HG02981 (cell line): ENCODE data around the gene SH3PXD2B.
"Not testable (repeated sequence)": the region's sequence is repeated elsewhere in the genome, so short reads cannot be mapped to it uniquely, and the experiment has no call there.

Experiments
- ATAC-seq: cut with Tn5 transposase; IDR thresholded peaks from one replicate; pipeline ENCODE4 v1.9.1; 2021; ENCODE audit warnings: mild to moderate bottlenecking, moderate library complexity; ENCODE audit not compliant: unreplicated experiment

Gene SH3PXD2B

DNA sequence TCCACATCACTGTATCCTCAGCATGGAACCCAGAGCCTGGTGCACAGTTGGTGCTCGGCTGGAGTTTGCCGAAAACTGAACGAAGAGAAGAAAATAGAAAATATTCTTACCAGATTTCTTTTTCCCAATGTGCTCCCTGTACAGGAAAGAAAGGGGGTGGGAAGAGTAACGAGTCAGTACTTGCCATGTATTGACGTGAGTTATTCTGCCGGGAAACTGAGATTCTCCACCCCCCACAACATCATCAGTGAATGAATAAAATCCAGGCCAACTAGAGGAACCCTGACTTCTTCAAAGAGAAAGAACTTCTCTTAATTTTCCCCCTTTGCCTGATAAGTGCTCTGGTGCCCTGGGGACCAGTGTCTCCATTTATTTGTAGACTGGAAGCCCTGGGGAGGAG, 80.6 kb downstream of the SH3PXD2B start:
- ATAC-seq, result no peak

DNA sequence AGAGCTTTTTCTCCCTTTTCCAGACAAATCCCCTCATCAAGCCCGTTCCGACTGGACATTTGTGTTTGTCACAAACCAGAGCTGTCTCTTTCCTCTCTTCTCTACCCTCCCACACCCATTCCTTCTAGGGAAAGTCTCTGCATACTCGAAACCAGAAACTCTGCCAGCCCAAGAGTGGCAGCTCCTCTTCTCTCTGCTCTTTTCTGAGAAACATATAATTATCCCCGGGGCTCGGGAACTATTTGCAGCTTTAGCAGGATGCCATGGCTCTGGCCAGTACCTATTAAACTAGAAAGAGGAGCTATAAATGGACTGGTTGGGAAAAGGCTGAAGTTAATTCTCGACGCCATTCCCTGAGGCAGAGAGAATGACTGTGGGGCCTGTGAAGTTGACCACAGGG, 82.6 kb downstream of the SH3PXD2B start:
- no peak for ATAC-seq

DNA sequence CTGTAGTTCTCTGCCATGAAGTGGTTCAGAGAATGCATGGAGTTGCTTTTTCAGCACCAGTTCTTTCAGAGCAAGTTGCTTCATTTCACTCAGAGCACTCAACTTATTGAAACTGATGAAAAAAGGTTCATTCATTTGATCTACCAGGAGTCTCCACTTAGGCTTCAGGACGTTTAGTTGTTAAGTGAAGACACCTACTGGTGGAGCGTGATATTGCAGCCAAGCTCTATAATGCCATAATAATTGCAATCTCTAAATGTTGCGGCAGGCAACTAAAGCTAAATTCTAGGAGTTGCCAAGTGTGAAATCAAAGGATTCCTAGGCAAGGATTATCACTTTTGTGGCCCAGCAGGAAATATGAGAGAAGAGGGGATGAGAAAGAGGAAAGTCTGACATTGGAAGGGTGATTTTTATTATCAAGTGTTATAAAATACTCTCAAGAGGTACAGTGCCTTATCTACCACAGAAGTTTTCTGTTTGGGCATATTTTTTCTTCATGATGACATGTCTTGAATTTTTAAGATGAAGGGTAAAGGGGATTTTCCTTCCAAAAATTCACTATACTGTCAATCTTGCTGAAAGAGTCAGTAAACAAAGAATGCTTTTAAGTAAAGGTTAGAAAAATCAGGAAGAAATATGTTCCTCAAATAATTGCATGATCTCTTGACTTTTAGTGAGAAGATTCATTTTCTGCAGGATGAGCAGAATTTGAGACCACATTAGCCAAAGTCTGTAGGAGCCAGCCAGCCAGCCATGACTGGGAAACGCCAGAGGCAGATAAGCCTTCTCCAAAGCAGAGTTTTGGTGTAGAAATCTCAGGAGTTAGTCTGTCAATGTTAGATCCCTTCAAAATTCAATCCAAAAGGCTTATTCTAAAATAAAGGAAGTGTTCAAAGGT, 83.4 kb downstream of the SH3PXD2B start:
- ATAC-seq, result no peak

DNA sequence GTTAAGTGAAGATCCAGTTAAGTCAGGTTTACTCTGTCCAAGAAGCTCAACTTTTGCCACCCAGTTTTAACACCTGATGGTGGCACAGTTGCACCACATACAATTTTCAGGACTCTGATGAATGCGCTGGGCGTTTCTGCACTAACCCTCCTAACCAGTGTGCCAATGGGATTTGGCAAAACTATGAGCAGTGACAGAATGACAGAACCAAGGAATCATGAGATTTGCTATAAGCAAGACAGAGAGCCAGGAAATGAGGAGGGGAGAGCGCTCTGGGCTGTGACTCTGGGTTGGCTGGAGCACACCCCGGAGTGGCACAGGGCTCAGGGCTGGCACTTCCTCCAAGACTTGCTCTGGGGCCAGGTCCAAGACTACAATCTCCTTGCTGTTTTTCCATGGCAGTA, 84.1 kb downstream of the SH3PXD2B start:
- ATAC-seq, result no peak

DNA sequence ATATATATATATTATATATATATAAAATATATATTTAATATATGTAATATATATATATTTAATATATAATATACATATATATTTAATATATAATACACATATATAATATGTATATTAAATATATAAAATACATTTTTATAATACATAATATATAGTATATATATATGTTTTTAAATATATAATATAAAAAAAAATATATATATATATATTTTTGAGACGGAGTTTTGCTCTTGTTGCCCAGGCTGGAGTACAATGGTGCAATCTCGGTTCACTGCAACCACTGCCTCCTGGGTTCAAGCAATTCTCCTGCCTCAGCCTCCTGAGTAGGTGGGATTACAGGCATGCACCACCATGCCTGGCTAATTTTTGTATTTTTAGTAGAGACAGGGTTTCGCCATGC, 85.6 kb downstream of the SH3PXD2B start:
- ATAC-seq, result not testable (repeated sequence)

DNA sequence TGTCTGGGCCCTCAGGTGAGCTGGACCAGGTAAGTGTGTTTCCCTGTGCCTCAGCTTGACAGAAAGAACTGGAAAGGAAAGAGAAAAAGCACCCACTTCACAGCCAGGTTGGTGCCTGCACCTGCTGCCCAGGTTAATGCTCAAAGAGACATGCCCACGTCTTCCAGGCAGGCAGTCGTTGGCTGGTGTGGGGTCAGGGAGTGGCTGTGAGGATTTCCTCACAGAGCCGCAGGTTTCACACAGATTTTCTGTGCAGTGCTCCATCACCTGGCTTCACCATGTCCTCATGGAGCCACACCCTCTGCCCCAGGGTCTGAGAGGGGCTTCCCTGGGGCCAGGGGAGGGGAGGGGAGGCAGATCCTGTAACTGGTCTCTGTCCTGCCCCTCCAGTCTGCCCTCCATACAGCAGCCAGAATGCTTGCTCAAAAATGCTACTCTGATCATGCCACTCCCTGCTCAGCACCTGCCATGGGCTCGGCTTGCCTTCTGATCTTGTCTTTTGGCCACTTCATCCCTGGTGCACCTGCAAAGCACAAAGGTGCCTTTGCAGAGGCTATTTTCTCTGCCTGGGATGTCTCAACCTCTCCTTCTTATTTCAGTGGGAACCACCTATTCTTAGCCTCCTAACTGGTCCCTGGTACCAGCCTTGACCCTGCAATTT, 88.2 kb downstream of the SH3PXD2B start:
- no peak for ATAC-seq

DNA sequence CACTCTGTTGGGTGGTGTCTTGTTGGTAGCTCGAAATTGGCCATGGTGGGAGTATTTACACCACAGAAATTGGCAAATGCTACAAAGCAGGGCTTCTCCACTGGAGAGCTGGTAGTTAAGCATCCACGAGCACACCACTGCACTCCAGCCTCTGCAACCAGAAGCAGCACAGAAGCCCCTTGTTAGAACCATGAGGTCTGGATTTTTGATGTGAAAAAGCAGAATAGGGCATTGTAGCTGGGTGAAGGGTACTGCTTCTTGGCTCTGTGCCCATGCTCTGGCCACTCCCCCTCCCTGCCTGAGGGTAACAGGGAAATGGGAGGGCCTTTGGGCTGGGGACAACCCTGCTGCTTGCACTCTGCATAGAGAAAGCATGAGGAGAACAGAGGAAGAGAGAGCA, 89.6 kb downstream of the SH3PXD2B start:
- no peak for ATAC-seq

DNA sequence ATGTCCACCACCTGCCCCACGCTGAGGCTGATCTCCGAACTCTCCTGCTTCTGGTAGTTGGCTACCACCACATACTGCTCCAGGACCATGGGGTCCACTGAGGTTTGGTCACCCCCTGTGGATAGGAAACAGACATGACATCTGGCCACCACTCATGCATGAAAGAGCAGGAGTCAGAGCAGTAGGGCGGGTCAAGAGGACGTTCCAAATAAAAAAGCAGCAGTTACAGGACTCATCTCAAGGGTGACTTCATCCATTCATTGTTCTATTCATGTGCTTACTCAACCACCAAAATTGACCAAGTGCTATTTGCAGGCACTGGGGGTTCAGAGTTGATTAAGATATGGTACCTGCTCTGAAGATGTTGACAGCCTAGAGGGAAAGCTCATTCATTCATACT, 91.6 kb downstream of the SH3PXD2B start:
- ATAC-seq, result no peak

DNA sequence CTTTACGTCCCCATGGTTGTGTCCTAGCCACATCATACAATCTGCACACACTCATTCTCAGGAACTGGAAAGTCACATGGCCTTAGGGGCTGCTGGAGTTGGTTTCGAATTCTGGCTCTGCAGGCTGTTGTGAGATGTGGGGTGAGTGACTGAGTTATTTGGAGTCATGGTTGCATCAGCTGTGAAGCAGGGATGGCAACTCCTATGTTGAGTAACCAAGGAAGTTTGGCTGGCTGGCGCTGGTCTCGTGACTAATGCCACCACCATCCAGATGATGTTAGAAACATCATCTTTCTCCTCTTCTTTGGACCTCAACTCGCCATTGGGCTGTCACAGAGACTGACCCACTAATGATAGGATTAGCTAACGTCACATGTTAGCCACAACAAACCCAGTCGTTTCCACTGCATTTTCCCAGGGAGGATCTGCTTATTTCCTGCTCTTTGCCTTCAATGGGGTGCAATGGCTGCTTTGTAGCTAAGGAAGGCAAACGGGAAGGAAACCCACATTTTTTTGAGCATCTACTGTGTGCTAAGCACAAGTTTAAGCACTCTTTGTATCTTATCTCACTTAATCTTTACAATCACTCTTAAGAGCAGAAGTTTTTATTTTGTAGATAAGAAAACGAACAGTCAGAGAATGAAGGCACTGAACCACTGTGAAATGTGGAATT, 92.6 kb downstream of the SH3PXD2B start:
- no peak for ATAC-seq

DNA sequence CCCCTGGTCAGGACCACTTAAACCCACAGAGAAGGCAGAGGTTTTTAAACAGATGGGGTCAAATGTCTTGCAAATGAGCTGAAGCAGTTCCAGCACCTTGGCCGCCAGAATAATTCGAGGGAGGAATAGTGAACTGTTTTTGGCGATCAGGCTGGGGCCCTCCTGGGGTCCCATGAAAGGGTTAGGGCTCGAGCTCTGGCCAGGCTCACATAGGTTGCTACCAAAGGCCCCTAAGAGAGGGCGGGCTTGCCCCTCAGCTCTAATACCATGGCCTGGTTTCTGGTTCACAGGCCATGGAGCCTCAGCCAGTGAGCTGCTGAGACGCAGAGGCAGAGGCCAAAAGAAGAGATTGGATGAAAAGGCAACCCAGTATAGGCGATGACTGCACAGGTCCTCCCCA, 96.0 kb downstream of the SH3PXD2B start:
- no peak for ATAC-seq

DNA sequence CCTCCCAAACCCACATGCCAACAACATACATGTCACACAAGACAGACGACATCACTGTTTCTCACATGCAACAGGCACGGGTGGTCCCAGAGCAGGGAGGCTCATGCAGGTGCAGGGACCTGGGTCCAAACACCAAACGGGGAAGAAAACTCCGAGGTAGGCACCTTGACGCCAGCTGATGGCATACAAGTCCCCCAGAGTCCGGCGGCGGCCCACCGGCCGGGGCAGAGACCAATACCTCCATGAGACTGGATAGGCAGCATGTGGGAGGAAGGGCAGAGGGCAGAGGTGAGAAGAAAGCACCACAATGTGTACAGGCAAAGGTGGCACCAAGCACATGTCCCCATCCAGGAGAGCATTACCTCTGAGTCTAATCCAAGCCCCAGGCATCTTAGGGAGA, 97.8 kb downstream of the SH3PXD2B start:
- ATAC-seq, result no peak

DNA sequence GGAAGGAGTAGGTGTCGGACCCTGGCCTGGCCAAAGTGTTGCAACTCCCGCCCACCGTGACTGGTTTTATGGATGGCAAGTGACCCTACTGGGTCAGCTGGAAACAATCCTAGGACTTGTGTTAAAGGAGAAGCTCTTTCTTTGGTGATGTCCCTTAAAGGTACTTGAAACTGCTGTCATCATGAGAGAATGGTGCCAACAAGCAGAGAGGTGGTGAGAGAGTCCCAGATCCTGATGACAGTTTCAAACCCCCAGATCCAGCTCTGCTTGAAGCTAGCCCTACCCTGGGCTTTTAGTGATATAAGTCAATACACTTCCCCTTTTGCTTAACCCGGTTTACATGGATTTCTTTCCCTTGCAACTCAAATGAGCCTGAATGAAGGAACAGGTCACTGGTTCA, 98.3 kb downstream of the SH3PXD2B start:
- ATAC-seq, result no peak

DNA sequence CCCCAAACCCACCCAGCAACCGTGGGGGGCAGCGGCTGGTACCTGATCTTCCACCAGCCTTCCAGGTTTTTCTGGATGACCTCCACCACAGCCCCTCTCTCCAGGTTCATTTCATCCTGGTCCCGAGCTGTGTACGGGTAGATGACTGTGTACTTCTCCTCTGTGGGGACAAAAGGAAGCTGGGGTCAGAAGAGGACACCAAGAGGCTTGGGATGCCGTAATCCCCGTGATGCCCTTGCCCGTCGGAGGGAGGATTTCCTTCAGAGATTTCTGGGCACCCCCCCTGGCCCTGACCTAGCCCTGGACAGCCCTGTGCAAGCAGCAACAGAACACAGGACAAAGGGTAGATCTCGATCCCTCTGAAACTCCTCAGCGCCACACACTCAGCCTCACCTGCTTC, 100.5 kb downstream of the SH3PXD2B start:
- ATAC-seq, result no peak

DNA sequence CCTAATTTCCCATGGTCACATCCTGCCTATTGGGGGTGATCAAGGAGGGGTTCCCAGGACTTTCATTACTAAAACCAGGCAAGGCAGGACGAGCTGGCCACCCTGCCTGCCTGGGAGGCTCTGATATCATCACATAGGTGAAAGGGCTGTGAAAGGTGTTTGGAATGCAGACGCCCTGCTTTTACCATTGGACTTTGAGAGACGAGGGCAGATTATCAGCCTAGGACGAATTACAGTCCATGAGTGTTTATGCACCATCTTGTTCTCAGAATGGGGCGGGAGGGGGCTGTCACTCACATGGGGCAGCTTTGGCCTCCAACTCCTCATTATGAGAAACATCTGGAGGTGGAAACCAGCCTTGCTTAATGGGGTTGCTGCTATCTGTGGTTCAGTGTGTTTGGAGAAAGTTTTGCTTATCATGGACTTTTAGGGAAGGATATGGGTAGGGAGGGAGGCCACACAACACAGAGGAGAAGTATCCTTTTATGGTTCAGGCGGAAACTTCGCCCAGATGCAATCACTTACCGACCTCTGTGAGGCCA, 101.0 kb downstream of the SH3PXD2B start:
- no peak for ATAC-seq

DNA sequence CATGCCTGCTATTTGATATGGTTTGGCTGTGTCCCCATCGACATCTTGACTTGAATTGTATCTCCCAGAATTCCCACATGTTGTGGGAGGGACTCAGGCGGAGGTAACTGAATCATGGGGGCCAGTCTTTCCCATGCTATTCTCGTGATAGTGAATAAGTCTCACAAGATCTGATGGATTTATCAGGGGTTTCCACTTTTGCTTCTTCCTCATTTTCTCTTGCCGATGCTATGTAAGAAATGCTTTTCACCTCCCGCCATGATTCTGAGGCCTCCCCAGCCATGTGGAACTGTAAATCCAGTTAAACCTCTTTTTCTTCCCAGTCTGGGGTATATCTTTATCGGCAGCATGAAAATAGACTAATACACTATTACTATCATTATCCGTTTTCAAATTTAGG, 101.8 kb downstream of the SH3PXD2B start:
- not testable (repeated sequence) for ATAC-seq

DNA sequence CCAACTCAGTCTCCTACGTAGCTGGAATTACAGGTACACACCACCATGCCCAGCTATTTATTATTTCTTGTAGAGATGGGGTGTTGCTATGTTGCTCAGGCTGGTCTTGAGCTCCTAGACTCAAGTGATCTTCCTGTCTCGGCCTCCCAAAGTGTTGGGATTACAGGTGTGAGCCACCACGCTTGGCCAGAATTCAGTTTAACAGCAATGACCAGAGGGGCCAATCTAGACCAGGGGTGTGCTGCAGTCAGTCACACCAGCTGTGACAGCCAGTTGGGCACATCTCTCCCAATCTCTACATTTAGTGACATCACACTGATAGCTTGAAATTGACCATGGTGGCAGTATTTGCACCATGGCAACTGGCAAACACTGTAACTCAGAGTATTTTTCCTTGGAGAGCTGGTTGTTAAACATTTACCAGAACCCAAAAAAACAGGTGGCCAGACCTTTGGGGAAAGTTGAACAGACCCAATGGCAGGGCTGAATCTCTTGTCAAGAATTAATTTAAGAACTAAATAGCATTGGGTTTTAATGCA, 103.0 kb downstream of the SH3PXD2B start:
- no peak for ATAC-seq

DNA sequence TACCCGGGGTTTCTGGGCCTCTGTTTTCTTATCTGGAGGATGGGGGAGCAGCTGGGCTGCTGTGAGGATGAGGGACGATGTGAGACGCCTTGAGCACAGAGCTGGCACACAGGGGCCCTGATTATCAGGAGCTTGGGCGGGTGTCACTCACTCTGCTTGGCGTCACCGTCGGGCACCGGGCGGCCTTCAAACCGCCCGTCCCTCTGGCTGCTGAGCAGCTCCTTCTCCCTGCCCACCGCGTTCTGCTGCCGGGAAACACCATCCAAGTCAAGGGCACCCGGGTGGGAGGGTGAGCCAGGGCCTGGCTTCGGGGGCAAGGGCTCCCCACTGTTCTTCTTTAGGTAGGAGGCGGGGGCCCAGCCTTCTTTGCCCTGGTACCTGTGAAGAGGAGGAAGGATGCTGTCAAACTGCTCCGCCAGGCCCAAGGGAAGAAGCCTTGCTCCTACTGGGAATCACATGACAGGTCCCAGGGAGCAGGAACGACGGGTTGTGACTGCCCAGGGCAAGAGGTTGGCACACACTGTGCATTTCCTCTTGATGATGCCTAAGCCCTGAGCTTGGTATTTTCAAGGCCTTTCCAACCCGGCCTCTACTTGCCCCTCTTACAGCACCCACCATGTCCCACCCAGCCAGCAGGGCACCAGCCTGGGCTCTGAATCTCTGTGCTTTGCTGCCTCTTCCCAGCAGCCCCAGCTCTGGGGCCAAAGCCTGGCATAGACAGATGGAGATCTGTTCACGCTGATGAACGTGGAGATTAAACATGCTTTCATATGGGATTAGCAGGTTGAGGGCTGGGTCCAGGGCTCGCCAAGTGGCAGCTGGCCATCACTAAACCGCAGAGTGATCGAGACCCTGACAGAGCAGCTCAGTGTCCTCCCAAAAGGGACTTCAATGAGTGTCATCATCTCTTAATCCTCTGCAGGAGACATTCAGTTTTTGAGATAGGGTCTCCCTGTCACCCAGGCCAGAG, 103.8 kb downstream of the SH3PXD2B start:
- ATAC-seq, result no peak

DNA sequence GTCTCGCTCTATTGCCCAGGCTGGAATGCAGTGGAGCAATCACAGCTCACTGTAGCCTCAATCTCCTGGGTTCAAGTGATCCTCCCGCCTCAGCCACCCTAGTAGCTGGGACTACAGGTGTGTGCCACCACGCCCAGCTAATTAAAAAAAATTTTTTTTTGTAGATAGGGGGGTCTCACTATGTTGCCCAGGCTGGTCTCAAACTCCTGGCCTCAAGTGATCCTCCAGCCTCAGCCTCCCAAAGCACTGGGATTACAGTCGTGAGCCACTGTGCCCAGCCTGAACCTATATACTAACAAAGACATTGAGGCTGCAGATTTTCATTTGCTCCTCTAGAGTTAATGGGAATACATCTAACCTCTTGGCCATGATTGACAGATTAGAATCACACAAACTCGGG, 105.6 kb downstream of the SH3PXD2B start:
- ATAC-seq, result not testable (repeated sequence)

DNA sequence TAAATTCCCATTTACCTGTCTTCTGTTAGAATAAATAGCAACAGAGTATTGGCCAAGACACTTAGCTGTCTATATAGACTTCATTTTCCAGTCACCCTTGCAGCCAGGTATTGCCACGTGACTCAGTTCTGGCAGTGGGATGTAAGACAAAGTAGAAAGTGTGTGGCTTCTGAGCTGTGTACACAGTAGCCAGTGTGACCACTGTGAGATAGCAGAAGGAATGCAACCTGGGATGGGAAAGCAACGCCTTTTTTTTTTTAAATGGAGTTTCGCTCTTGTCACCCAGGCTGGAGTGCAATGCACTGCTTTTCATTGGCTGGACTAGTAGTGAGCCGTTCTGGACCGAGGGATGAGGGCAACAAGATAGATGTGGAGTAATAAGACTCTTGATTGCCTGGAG, 106.2 kb downstream of the SH3PXD2B start:
- no peak for ATAC-seq

DNA sequence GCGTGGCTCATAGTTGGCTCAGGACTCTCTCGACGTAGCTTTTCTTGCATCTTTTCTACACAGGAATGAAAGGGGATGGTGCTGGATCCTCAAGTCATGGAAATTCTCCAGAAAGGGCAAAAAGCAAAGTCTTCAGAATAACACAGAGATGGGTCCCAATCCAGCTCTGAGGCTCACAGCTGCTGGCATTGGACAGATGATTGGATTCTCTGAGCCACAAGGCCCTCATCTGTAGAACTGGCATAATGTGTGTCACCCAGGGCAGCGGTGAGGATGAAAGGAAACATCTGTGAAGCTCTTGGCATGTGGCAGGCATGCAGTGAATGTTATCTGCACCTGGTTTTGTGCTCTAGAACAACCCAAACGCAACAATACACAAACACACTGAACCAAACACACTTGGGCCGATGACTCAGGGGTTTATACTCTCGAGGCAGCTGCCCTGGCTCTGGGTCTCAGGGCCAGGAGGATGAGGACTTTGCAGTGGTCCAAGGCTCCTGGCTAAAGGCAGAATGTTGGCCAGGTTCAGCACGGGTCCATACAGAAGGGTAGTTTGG, 106.8 kb downstream of the SH3PXD2B start:
- ATAC-seq, result no peak
